Esophagus muscularis mucosa (tissue), 4 donors: Measurements from ENCODE around the gene TRMT44. TPM values are rescaled to one million over a fixed set of nuclear protein-coding genes. Genes with fewer than 3 reads are reported as not detected.
"Not testable (repeated sequence)": the region's sequence is repeated elsewhere in the genome, so short reads cannot be mapped to it uniquely, and the experiment has no call there.

Experiments
- DNase-seq: peaks from one replicate; pipeline ENCODE4 v3.0.0-alpha.2; 2017; ENCODE audit errors: extremely low spot score
- H3K27ac ChIP-seq, 4 donors: fragments of 200-600 bp; sonication (generic); replicated peaks in 1 of 4; 1 replicate in 3 of 4; 2 replicates in 1 of 4; pipeline ENCODE4 v1.5.1; 2016 to 2019; ENCODE audit warnings: mild to moderate bottlenecking in 1 of 4
- H3K27me3 ChIP-seq, 4 donors: fragments of 200-600 bp; sonication (generic); one replicate each; pipeline versions ENCODE4 v1.5.1 to v1.6.0; 2016 to 2019
- H3K36me3 ChIP-seq, 4 donors: fragments of 200-600 bp; sonication (generic); one replicate each; pipeline ENCODE4 v1.5.1; 2016 to 2019
- H3K4me1 ChIP-seq, 4 donors: fragments of 200-600 bp; sonication (generic); one replicate each; pipeline ENCODE4 v1.5.1; 2016 to 2019
- H3K4me3 ChIP-seq, 4 donors: fragments of 200-600 bp; sonication (generic); 1 replicate in 2 of 4; 2 replicates in 2 of 4; pipeline ENCODE4 v1.5.1; 2016 to 2019; ENCODE audit warnings: mild to moderate bottlenecking in 4 of 4, moderate library complexity in 1 of 4
- H3K9me3 ChIP-seq, 4 donors: fragments of 200-600 bp; sonication (generic); 1 replicate in 3 of 4; 2 replicates in 1 of 4; pipeline ENCODE4 v1.5.1; 2016 to 2019
- EP300 ChIP-seq: sonication (generic); formaldehyde crosslinking; IDR thresholded peaks from one replicate; pipeline ENCODE4 v1.6.1; 2017; ENCODE audit warnings: antibody characterized with exemption
- POLR2A ChIP-seq: fragments of 450-650 bp; IDR thresholded peaks from one replicate; pipeline ENCODE4 v1.6.1; 2017; ENCODE audit warnings: antibody characterized with exemption, moderate library complexity, mild to moderate bottlenecking, low read depth
- POLR2AphosphoS5 ChIP-seq, 2 donors: sonication (generic); formaldehyde crosslinking; IDR thresholded peaks; one replicate each; pipeline ENCODE4 v1.6.1; 2017; ENCODE audit warnings: antibody characterized with exemption in 2 of 2
- WGBS: methylation state at CpG from one replicate; pipeline ENCODE4 v1.1.5; 2018; 5-methylcytosine and 5-hydroxymethylcytosine counted together
- intact Hi-C: fragments of 100-400 bp; cut with DNase I; formaldehyde crosslinking; loops from one replicate; pipeline ENCODE4 v1.15.1; 2023
- total RNA-seq, 4 donors: library from RNA; depleted of rRNA; stranded (reverse); fragments of >200 nt; gene quantifications; one replicate each; pipeline versions ENCODE4 v1.1.0 to v1.2.1, GENCODE V29; 2016
- TF ChIP-seq, protein P1 (sequence below), 3 experiments: fragments of 200-600 bp in 2 of 3; fragments of 450-650 bp in 1 of 3; sonication (generic) in 2 of 3; IDR thresholded peaks; one replicate each; pipeline ENCODE4 v1.5.1; 2017 to 2019; ENCODE audit warnings: antibody characterized with exemption in 3 of 3, mild to moderate bottlenecking in 2 of 3, moderate library complexity in 1 of 3

The TRMT44 gene
- total RNA-seq, 4 donors from 2014 or later: 14.6 to 21.6 (median 19.4) TPM

DNA sequence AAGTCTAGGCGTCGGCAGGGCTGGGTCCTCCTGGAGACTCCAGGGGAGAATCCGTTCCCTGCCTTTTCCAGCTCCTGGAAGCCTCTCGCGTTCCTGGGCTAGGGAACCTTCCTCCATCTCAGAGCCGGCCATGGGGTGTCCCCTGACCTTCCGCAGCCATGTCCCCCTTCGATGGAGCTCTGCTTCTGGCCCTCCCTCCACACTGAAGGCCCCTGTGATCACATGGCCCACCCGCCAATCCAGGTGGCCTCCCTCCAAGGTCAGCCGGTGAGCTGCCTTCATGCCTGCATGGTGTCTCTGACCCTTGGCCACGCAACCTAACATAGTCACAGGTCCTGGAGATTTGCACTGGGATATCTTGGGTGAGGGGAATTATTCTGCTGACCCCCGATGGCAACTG is 69.6 kb downstream of the TRMT44 start:
- intact Hi-C loops: no loop called here
- H3K36me3 ChIP-seq: no peaks in the 10 kb centered on the region
- H3K27ac ChIP-seq: no peak overlapping the region
- DNase-seq: no peak
- H3K27me3 ChIP-seq: no peaks in the 10 kb centered on the region
- TF ChIP-seq POLR2A (no peak), EP300 (no peak), POLR2AphosphoS5 (IDR thresholded peaks at IDR 0.05) (no peak)
- TF ChIP-seq, protein P1, sequence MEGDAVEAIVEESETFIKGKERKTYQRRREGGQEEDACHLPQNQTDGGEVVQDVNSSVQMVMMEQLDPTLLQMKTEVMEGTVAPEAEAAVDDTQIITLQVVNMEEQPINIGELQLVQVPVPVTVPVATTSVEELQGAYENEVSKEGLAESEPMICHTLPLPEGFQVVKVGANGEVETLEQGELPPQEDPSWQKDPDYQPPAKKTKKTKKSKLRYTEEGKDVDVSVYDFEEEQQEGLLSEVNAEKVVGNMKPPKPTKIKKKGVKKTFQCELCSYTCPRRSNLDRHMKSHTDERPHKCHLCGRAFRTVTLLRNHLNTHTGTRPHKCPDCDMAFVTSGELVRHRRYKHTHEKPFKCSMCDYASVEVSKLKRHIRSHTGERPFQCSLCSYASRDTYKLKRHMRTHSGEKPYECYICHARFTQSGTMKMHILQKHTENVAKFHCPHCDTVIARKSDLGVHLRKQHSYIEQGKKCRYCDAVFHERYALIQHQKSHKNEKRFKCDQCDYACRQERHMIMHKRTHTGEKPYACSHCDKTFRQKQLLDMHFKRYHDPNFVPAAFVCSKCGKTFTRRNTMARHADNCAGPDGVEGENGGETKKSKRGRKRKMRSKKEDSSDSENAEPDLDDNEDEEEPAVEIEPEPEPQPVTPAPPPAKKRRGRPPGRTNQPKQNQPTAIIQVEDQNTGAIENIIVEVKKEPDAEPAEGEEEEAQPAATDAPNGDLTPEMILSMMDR (IDR thresholded peaks at IDR 0.05): no peak
- 88% methylated on average over 12 of the region's 12 CpGs for WGBS
- H3K4me3 ChIP-seq: no peak overlapping the region
- H3K4me1 ChIP-seq: peaks cover 18 to 28% (median 22%) of the 10 kb centered on the region in 4 donors
- H3K9me3 ChIP-seq: no peaks in the 10 kb centered on the region

DNA sequence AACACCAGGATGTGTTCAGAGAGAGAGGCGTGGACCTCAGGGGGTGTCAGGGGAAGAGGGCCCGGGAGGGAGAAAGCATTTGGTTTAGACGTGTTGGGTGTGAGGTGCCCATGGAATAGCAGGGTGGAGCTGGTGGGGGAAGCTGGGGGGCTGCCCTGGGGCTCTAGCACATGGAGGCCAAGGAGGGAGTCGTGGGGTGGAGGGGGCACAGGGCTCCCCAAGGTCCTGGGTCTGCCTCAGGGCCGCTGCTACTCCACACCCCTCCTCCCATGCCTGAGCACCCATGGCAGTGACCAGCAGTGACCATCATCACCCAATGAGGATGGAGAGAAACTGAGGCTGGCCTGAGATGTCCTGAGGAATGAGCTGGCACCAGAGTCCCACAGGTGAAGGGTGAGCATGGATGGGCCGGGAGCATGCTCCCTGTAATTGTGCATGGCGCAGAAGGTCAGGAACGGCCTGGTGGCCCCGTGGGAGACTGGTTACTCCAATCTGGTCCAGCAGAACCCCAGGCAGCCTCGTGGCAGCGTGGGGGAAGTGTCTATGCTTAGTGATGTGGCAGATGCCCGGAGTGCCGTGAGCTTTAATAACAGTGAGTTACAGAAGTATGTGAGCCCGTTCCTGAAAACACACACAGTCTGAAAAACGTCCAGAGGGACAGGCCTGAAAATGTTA is 70.2 kb downstream of the TRMT44 start:
- Histone ChIP-seq H3K27ac (no peak overlapping the region), H3K4me1 (peaks cover 17 to 23% (median 20%) of the 10 kb centered on the region in 4 donors), H3K9me3 (no peaks in the 10 kb centered on the region), H3K4me3 (no peak overlapping the region), H3K36me3 (no peaks in the 10 kb centered on the region), H3K27me3 (no peaks in the 10 kb centered on the region)
- DNase-seq: no peak
- 76% methylated on average over 8 of the region's 15 CpGs for WGBS
- TF ChIP-seq POLR2A: no peak
- TF ChIP-seq POLR2AphosphoS5 (IDR thresholded peaks at IDR 0.05): no peak
- TF ChIP-seq, protein P1 (IDR thresholded peaks at IDR 0.05): no peak
- TF ChIP-seq EP300: no peak
- intact Hi-C loops: no loop called here

DNA sequence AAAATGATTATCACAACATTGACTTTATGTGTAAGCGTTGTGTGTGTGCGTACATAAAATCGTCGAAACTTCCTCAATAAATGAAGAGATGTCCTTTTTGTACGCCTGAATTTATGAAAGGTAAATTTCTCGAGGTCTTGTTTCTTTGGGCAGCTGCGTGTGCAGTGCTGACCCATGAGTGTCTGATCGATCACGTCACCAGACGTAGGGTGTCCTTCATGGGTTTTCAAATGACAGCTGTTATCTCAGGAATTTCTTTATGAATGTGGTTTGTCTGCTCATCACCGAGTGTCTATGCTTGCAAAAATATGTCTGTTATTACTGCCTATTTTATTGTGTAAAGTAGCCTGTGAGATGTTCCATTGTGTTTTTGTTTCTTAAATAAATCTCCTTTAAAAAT is 71.9 kb downstream of the TRMT44 start:
- TF ChIP-seq EP300 (no peak), POLR2A (no peak), POLR2AphosphoS5 (IDR thresholded peaks at IDR 0.05) (no peak)
- TF ChIP-seq, protein P1 (IDR thresholded peaks at IDR 0.05): no peak
- intact Hi-C loops: no loop called here
- DNase-seq: no peak
- no peaks in the 10 kb centered on the region for H3K9me3 ChIP-seq
- no peak overlapping the region for H3K4me3 ChIP-seq
- H3K4me1 ChIP-seq: peaks cover 2 to 5% (median 3%) of the 10 kb centered on the region in 4 donors
- H3K27ac ChIP-seq: no peak overlapping the region
- 96% methylated on average over 11 of the region's 11 CpGs for WGBS
- no peaks in the 10 kb centered on the region for H3K36me3 ChIP-seq
- no peaks in the 10 kb centered on the region for H3K27me3 ChIP-seq

DNA sequence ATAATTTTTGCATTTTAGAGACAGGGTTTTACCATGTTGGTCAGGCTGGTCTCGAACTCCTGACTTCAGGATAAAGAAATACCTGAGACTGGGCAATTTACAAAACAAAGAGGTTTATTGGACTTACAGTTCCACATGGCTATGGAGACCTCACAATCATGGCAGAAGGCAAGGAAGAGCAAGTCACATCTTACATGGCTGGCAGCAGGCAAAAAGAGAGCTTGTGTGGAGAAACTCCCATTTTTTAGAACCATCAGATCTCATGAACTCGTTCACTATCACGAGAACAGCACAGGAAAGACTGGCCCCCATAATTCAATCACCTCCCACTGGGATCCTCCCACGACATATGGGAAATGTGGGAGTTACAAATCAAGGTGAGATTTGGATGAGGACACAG is 72.5 kb downstream of the TRMT44 start:
- H3K36me3 ChIP-seq, H3K27ac ChIP-seq, DNase-seq, H3K27me3 ChIP-seq, H3K4me3 ChIP-seq, intact Hi-C loops, H3K4me1 ChIP-seq, H3K9me3 ChIP-seq: not testable (repeated sequence)
- 73% methylated on average over 4 of the region's 4 CpGs for WGBS

DNA sequence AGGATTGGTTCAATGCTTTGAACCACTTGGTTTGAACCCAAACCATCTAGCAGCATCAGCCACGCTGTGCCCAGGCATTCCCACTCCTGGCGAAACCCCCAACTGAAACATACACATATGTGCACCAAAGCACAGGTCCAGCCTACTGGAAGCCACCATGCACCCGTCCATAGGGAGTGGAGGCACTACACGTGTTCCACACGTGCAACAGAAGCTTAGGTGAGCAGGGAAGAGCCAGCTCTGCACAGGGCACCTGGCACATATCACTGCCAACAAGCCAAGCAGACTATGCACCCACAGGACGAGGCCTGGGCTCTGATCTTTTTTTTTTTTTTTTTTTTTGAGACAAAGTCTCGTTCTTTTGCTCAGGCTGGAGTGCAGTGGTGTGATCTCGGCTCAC is 73.4 kb downstream of the TRMT44 start:
- Histone ChIP-seq H3K27ac (no peak overlapping the region), H3K27me3 (no peaks in the 10 kb centered on the region), H3K9me3 (no peaks in the 10 kb centered on the region), H3K4me1 (no peaks in the 10 kb centered on the region), H3K4me3 (no peak overlapping the region), H3K36me3 (no peaks in the 10 kb centered on the region)
- intact Hi-C loops: no loop called here
- DNase-seq: no peak
- WGBS: 72% methylated on average over 8 of the region's 8 CpGs
- TF ChIP-seq, protein P1 (IDR thresholded peaks at IDR 0.05): no peak
- no peak for TF ChIP-seq POLR2A
- TF ChIP-seq EP300: no peak
- TF ChIP-seq POLR2AphosphoS5 (IDR thresholded peaks at IDR 0.05): no peak
